Activated naive CD4-positive, alpha-beta T cell (primary cell): ENCODE data around the gene DCAF8.

Experiments
- DNase-seq, 4 experiments: peaks; one replicate each; lab custom pipeline; 2025; lab: John Stamatoyannopoulos, UW

DCAF8 gene

GRCh38 chr1:160205242-160206035, 56.9 kb downstream of the DCAF8 start, which contains the start of gene PEA15:
Gene PEA15 (plus strand): TSS chr1:160205384. CDS start chr1:160211545, 6,161 bp downstream.
- DNase-seq: peak in 3 of 4 experiments; percentile 33 to 64 (median 34)

GRCh38 chr1:160204526-160205241, 57.7 kb downstream of the DCAF8 start:
- DNase-seq: no peak

GRCh38 chr1:160200786-160201185, 61.6 kb downstream of the DCAF8 start:
- no peak for DNase-seq

- no peak for DNase-seq
Measured at GRCh38 chr1:160197231-160197630, 65.1 kb downstream of the DCAF8 start.

GRCh38 chr1:160196143-160196542, 66.2 kb downstream of the DCAF8 start:
- DNase-seq: no peak

GRCh38 chr1:160194737-160195059, 67.7 kb downstream of the DCAF8 start:
- no peak for DNase-seq

- no peak for DNase-seq
Measured at GRCh38 chr1:160193832-160194736, 68.3 kb downstream of the DCAF8 start.

- DNase-seq: peak; percentile 50 to 76 (median 72)
Measured at GRCh38 chr1:160193091-160193819, 69.1 kb downstream of the DCAF8 start.

- DNase-seq: no peak
Measured at GRCh38 chr1:160192234-160192633, 70.1 kb downstream of the DCAF8 start.

GRCh38 chr1:160191756-160192155, 70.6 kb downstream of the DCAF8 start:
- no peak for DNase-seq

GRCh38 chr1:160189649-160190625, 72.4 kb downstream of the DCAF8 start, which contains the start of gene CASQ1:
Gene CASQ1 (plus strand): TSS chr1:160190575. CDS start chr1:160190752, 177 bp downstream.
- no peak for DNase-seq

- no peak for DNase-seq
Measured at GRCh38 chr1:160188341-160188740, 74.0 kb downstream of the DCAF8 start.

GRCh38 chr1:160187407-160187806, 74.9 kb downstream of the DCAF8 start:
- DNase-seq: no peak

- DNase-seq: no peak
Measured at GRCh38 chr1:160186729-160187128, 75.6 kb downstream of the DCAF8 start.

GRCh38 chr1:160186246-160186645, 76.1 kb downstream of the DCAF8 start:
- DNase-seq: no peak

GRCh38 chr1:160179336-160179735, 83.0 kb downstream of the DCAF8 start:
- DNase-seq: no peak

GRCh38 chr1:160178731-160179130, 83.6 kb downstream of the DCAF8 start:
- DNase-seq: no peak

- no peak for DNase-seq
Measured at GRCh38 chr1:160177667-160178066, 84.7 kb downstream of the DCAF8 start.

- no peak for DNase-seq
Measured at GRCh38 chr1:160177231-160177630, 85.1 kb downstream of the DCAF8 start.

GRCh38 chr1:160171980-160172379, 90.4 kb downstream of the DCAF8 start:
- no peak for DNase-seq
